Smooth muscle cell of the brain vasculature (primary cell): ENCODE results near the gene PRKN.
"Not testable (repeated sequence)": the region's sequence is repeated elsewhere in the genome, so short reads cannot be mapped to it uniquely, and the experiment has no call there.

Experiments
- DNase-seq: peaks from one replicate; pipeline ENCODE4 v3.0.0-alpha.2; 2012; ENCODE audit warnings: low read depth, low spot score

The PRKN gene

GRCh38 chr6:162538643-162539064, 188.9 kb downstream of the PRKN start:
- DNase-seq, result no peak

GRCh38 chr6:162533009-162533400, 194.6 kb downstream of the PRKN start:
- DNase-seq, result no peak

GRCh38 chr6:162532283-162533008, 195.1 kb downstream of the PRKN start:
- no peak for DNase-seq

- DNase-seq, result not testable (repeated sequence)
Observed at GRCh38 chr6:162531391-162531790, 196.2 kb downstream of the PRKN start.

DNA sequence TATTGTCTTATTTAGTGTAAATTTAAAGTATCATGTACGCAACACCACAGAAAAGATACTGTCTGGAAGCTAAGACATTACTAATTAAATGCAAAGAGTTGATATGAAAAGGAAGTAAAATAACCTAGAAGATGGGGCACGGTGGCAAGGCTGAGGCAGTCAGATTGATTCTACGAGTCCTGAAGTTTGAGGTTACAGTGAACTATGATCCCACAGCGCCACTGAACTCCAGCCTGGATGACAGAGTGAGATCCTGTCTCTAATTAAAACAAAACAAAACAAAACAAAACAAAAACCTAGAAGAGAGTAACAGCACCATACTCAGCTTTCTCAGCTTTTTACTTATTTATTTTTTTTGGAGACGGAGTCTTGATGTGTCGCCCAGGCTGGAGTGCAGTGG, 199.0 kb downstream of the PRKN start:
- no peak for DNase-seq

- DNase-seq, result no peak
Observed at GRCh38 chr6:162526960-162527359, 200.6 kb downstream of the PRKN start.

GRCh38 chr6:162525181-162525580, 202.4 kb downstream of the PRKN start:
- no peak for DNase-seq

- DNase-seq, result no peak
Observed at GRCh38 chr6:162512744-162513143, 214.8 kb downstream of the PRKN start.

DNA sequence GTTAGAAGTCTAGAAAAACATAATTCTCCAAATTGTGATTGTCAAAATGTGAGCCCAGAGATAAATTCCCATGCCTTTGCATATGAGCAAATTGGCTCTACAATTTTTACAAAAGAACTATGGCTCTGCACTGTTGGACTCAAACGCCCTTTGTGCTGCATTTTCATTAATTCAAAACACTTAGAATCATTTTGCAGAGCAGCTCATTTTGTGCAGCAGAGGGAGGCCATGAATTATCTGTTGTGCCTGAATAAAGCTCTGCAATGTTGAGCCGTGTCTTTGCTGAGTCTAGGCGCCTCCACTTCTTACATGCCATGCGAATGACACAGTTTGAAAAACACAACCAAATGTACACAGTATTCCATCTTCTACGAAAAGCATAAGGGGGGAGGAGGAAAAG, 230.2 kb downstream of the PRKN start:
- no peak for DNase-seq

DNA sequence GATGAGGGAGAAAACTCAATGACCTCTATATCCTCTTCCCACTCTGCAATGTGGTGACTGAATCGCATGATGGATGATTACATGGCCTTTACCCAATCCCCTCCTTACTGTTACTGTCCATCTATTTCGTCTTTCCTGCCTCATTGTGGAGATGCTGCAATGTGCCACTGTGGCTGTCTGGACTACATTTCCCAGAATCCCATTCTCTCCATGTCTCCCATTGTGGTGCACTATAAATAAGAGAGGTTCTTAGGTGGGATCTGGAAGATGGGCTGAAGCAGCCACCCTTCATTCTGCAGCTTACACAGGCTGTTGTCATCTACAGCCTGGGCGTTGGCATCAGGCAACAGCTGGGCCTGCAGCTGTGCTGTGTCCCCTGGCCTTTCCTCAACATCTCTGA, 233.6 kb downstream of the PRKN start:
- DNase-seq, result no peak

GRCh38 chr6:162491637-162492036, 235.9 kb downstream of the PRKN start:
- no peak for DNase-seq

DNA sequence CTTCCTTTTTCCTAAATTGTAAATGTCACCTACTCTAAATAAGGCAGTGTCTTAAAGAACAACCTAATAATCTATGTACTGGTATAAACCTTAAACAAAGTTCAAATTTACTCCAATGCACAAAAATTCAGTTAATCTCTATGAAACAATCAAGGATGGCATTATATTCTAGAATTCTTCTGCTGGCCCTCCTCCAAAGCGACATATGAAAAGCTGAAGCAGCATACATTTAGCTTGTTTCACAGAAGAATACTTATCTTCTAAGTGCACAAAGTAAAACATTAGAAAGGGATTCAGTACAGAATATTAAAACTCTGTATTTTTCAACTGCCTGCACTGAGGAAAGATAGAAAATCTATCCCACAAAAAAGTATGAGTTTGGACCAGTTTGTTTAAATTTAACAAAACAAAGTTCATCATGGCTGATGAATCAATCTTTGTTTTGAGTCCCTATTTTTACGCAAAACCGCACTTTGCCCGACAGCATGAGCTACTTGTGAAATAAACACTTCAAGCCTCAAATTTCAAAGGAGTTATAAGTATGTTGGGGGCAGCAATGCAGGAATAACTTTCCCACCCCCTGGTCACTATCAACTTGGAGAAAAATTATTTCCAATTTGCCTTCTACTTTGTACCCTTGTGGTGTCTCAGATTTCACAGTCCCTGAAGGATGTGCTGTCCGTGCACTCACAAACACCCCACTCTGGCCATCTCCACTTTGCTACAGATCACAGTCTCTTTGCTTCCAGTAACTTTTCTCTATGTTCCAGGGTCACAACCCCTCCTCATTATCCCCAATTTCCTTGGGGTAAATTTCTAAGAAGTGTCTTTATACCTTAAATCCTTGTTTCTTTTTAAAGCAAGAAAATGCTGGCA, 238.2 kb downstream of the PRKN start:
- DNase-seq, result no peak

DNA sequence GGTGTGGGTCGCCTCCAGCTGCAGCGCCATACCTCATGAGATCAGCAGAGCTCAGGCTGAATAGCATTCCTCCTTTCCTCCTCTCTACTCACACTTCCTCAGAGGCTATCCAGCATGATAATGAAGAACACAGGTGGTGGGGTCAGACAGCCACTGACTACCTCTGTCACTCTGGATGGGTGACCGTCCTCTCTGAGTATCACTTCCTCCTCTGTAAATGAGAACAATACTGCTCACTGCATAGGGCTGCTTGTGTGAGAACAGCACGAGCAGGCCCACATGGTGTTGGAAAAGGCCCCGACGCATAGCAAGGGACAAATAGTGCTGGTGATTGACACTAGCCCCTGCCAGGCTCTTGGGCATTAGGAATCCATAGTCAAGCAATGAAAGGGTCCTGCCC, 239.1 kb downstream of the PRKN start:
- no peak for DNase-seq

DNA sequence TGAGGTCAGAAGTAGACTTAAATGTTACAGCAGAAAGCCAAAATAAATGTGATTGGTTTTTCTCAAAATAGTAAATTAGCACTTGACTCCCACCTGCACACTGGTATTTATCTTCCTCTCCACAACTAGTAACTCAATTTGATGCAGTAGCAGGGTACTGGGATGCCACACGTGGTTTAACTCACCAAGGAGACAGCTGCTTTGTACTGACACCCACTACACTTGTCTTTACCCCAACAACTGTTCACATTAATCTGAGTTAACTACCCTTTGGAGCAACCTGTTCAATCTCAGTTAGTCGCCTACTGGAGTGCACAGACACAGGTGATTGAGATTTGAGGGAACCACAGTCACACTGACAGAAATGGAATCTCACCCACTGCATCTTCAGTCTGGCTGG, 242.1 kb downstream of the PRKN start:
- DNase-seq, result no peak

DNA sequence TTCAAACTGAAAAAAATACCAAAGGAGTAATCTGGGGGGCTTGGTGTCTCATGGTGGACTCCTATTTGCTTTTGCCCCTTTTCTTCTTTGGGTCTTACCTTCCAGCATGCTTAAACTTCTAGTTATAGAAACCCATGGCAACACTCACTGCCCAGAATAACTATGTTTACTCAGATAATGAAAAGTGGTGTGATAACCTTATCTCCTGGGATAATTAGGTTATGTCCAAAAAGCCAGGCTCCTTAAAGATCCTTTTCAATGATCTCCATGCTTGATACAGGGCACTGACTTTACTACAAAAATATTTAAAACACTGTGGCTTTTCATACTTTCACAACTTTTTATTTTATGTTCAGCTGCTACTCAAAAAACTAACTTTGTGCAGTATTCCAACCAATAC, 245.6 kb downstream of the PRKN start:
- no peak for DNase-seq

DNA sequence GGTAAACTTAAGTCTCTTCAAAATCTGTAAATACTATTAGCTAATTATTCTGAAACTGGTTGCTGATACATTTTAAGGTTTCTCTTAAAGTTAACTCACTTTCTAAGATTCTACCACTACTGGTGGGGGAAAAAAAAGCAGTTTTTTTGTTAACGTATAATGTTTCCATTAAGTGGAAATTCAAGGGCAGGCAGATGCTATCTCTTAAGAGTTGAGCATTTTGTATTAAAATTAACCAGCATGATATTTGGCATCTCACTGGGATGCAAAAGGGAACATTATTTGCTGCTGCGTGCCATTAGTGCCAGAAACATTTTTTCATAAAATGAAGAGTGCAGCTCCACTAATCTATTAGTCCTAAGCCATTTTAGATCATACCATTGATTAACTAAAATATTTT, 246.2 kb downstream of the PRKN start:
- no peak for DNase-seq

DNA sequence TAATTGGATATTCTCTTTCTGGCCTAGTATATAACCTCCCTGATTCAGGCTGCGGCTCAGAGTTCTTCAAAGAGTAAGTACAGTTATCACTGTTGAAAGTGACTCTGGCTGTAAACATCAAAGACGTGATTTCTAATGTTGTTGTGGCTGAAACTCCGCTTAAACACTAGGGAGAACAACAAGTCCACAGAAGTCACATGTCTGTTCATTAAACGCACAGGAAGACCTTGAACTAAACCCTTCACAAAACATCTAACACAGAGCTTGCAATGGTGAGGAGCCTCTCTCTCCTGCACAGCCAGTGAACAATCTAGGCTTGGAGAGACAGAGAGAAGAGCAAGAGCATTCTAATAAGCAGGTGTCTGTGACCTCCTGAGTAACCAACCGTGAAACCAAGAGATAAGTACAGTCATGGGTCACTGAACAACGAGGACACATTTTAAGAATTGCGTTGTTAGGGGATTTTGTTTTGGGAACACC, 249.3 kb downstream of the PRKN start:
- no peak for DNase-seq

GRCh38 chr6:162474722-162475121, 252.8 kb downstream of the PRKN start:
- no peak for DNase-seq

GRCh38 chr6:162471842-162472241, 255.7 kb downstream of the PRKN start:
- DNase-seq, result no peak

DNA sequence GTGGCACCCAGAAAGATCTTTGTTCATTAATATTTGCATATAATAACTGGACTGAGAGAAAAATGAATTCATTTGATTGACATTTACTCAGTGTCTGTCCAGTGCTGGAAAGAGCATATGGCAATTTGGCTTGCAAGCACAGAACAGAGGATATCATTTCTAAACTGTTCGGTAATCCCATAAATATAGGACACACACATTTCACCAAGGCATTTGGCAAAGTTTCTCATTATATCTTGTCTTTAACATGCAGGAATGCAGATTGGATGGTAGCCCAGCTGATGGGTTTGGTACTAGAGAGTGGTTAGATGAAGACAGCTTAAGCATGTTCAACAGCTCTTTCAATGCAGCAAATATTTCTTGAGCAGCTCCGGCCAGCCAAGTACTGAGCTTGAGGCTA, 259.2 kb downstream of the PRKN start:
- DNase-seq, result no peak

- no peak for DNase-seq
Observed at GRCh38 chr6:162467679-162468078, 259.9 kb downstream of the PRKN start.

- DNase-seq, result no peak
Observed at GRCh38 chr6:162463576-162463975, 264.0 kb downstream of the PRKN start.

- DNase-seq, result no peak
Observed at GRCh38 chr6:162459985-162460384, 267.6 kb downstream of the PRKN start.
